Stimulated activated CD4-positive, alpha-beta T cell treated with anti-CD3 and anti-CD28 coated beads, Interleukin-15, amount 100 ng/mL, for 1 hour (primary cell): Measurements from ENCODE around the gene NPHP4.
"Not testable (repeated sequence)": the region's sequence is repeated elsewhere in the genome, so short reads cannot be mapped to it uniquely, and the experiment has no call there.

ENCODE experiments used
- DNase-seq, 2 donors: peaks; one replicate each; pipeline ENCODE4 v3.0.0-alpha.2; 2020; ENCODE audit warnings: low read depth in 1 of 2, low spot score in 1 of 2

The NPHP4 gene

GRCh38 chr1:5896706-5897660 lies 95.2 kb downstream of the NPHP4 start:
- DNase-seq = no peak

GRCh38 chr1:5895446-5896406 lies 96.5 kb downstream of the NPHP4 start:
- no peak for DNase-seq

- not testable (repeated sequence) for DNase-seq
These were observed 98.4 kb downstream of the NPHP4 start for GRCh38 chr1:5893699-5894278.

GRCh38 chr1:5892329-5892728 lies 99.9 kb downstream of the NPHP4 start:
- DNase-seq = no peak

- DNase-seq = no peak
These were observed 100.5 kb downstream of the NPHP4 start for GRCh38 chr1:5891736-5892135.

- no peak for DNase-seq
These were observed 101.1 kb downstream of the NPHP4 start for GRCh38 chr1:5891137-5891536.

GRCh38 chr1:5890346-5891106 lies 101.7 kb downstream of the NPHP4 start:
- DNase-seq = no peak

- no peak for DNase-seq
These were observed 102.3 kb downstream of the NPHP4 start for GRCh38 chr1:5889901-5890300.

GRCh38 chr1:5889462-5889861 lies 102.8 kb downstream of the NPHP4 start:
- DNase-seq = no peak

GRCh38 chr1:5888606-5889211 lies 103.5 kb downstream of the NPHP4 start:
- DNase-seq = no peak

- DNase-seq = no peak
These were observed 104.3 kb downstream of the NPHP4 start for GRCh38 chr1:5887971-5888361.

GRCh38 chr1:5887349-5887970 lies 104.8 kb downstream of the NPHP4 start:
- no peak for DNase-seq

GRCh38 chr1:5886541-5887348 lies 105.5 kb downstream of the NPHP4 start:
- DNase-seq = no peak

- DNase-seq = no peak
These were observed 106.1 kb downstream of the NPHP4 start for GRCh38 chr1:5886140-5886483.

GRCh38 chr1:5885471-5886139 lies 106.6 kb downstream of the NPHP4 start:
- no peak for DNase-seq

GRCh38 chr1:5884110-5884509 lies 108.1 kb downstream of the NPHP4 start:
- no peak for DNase-seq

GRCh38 chr1:5883129-5884048 lies 108.8 kb downstream of the NPHP4 start:
- DNase-seq = no peak
